HepG2 (cell line): ENCODE data around the gene RBM47.

ENCODE experiments used
- DPF2 ChIP-seq: sonication (generic); formaldehyde crosslinking; IDR thresholded peaks from 2 replicates; pipeline ENCODE4 v1.4.0; 2020; ENCODE audit warnings: mild to moderate bottlenecking, low read depth, missing genetic modification reagents, borderline replicate concordance
- E2F2 ChIP-seq: sonication (generic); formaldehyde crosslinking; IDR thresholded peaks from 2 replicates; pipeline ENCODE4 v1.4.0; 2020; ENCODE audit warnings: missing genetic modification reagents, borderline replicate concordance
- EP300 ChIP-seq, 3 experiments: sonication (generic) in 1 of 3; formaldehyde crosslinking in 1 of 3; IDR thresholded peaks; 2 replicates each; pipeline versions ENCODE4 v1.5.1 to v1.6.1; 2011 to 2020; ENCODE audit warnings: low read depth in 2 of 3, low read length in 2 of 3, borderline replicate concordance in 1 of 3, improper control_type of control experiment in 1 of 3, mild to moderate bottlenecking in 1 of 3, missing genetic modification reagents in 1 of 3, moderate library complexity in 1 of 3
- POLR2A ChIP-seq, 2 experiments: IDR thresholded peaks; 2 replicates each; pipeline ENCODE4 v1.6.1; 2011; ENCODE audit warnings: low read depth in 2 of 2, low read length in 2 of 2, mild to moderate bottlenecking in 1 of 2, moderate library complexity in 1 of 2; ENCODE audit not compliant: insufficient read depth in 1 of 2
- SAFB2 ChIP-seq: sonication (generic); formaldehyde crosslinking; IDR thresholded peaks from 2 replicates; pipeline ENCODE4 v1.5.1; 2020; ENCODE audit warnings: missing genetic modification reagents, low read depth, mild to moderate bottlenecking, borderline replicate concordance
- ZBTB2 ChIP-seq: sonication (generic); formaldehyde crosslinking; IDR thresholded peaks from 2 replicates; pipeline ENCODE4 v1.8.0; 2022; ENCODE audit warnings: low read depth, missing genetic modification reagents
- ZNF10 ChIP-seq: sonication (generic); formaldehyde crosslinking; IDR thresholded peaks from 2 replicates; pipeline ENCODE4 v1.4.0; 2020; ENCODE audit warnings: mild to moderate bottlenecking, low read depth, missing genetic modification reagents, borderline replicate concordance
- ZNF138 ChIP-seq: sonication (generic); formaldehyde crosslinking; IDR thresholded peaks from 2 replicates; pipeline ENCODE4 v1.5.0; 2020; ENCODE audit warnings: mild to moderate bottlenecking, low read depth, missing genetic modification reagents

- TF ChIP-seq E2F2 (CRISPR knock-in tag) (no peak), ZNF10 (CRISPR knock-in tag) (no peak), EP300 (IDR thresholded peaks at IDR 0.05; ENCODE audit: low read depth in 2 of 2, low read length in 2 of 2) (no peak), EP300 (CRISPR knock-in tag; IDR thresholded peaks at IDR 0.05; ENCODE audit: borderline replicate concordance) (no peak), POLR2A (IDR thresholded peaks at IDR 0.05; ENCODE audit: insufficient read depth in 1 of 2, low read depth in 2 of 2, low read length in 2 of 2) (no peak), ZNF138 (no peak), ZBTB2 (CRISPR knock-in tag) (no peak), DPF2 (CRISPR knock-in tag) (no peak), SAFB2 (CRISPR knock-in tag) (no peak)
Observed at GRCh38 chr4:40585201-40585799, 44.4 kb downstream of the RBM47 start.
